HEK293 (cell line): Measurements from ENCODE around the gene NPR2.

Source experiments
- CTCF ChIA-PET: fragments of 350-600 bp; formaldehyde crosslinking; extraction: SDS; loops from one replicate; lab custom pipeline; 2021; ENCODE audit warnings: antibody characterized with exemption; lab: Yijun Ruan, JAX
- POLR2A ChIA-PET: fragments of 300-600 bp; formaldehyde crosslinking; extraction: SDS; loops from one replicate; lab custom pipeline; 2020; ENCODE audit warnings: antibody characterized with exemption, inconsistent platforms; lab: Yijun Ruan, JAX
- H3K27ac ChIP-seq: fragments of 200-500 bp; sonication (Bioruptor generic); 2 replicates; pipeline ENCODE4 v1.5.1; 2014; ENCODE audit warnings: low read depth, low read length, control low read depth, inconsistent platforms; ENCODE audit errors: extremely low read depth
- H3K36me3 ChIP-seq, 2 experiments: fragments of 200-500 bp in 1 of 2; sonication (Bioruptor generic) in 1 of 2; 1 replicate in 1 of 2; 2 replicates in 1 of 2; pipeline ENCODE4 v1.5.1; 2014 to 2017; ENCODE audit warnings: inconsistent platforms in 2 of 2, low read length in 2 of 2; ENCODE audit not compliant: control insufficient read depth in 2 of 2, insufficient read depth in 1 of 2
- H3K4me1 ChIP-seq: fragments of 200-500 bp; sonication (Bioruptor generic); 2 replicates; pipeline ENCODE4 v1.5.1; 2014; ENCODE audit warnings: mild to moderate bottlenecking, low read length, inconsistent platforms; ENCODE audit not compliant: control insufficient read depth, insufficient read depth
- H3K4me3 ChIP-seq: 2 replicates; pipeline ENCODE4 v1.5.1; 2011; ENCODE audit warnings: low read depth, mild to moderate bottlenecking, control low read depth, low read length, moderate library complexity
- H3K9me3 ChIP-seq: fragments of 200-500 bp; sonication (Bioruptor generic); 2 replicates; pipeline ENCODE4 v1.5.1; 2014; ENCODE audit warnings: low read depth, low read length, inconsistent platforms; ENCODE audit not compliant: control insufficient read depth, insufficient read depth
- AEBP2 ChIP-seq: fragments of 450-650 bp; formaldehyde crosslinking; IDR thresholded peaks from 2 replicates; pipeline ENCODE4 v1.5.1; 2016; ENCODE audit warnings: missing biosample characterization, missing genetic modification characterization, borderline replicate concordance
- HIC1 ChIP-seq: fragments of 450-650 bp; formaldehyde crosslinking; IDR thresholded peaks from 2 replicates; pipeline ENCODE4 v1.5.1; 2016; ENCODE audit warnings: missing biosample characterization, missing genetic modification characterization
- MEIS1 ChIP-seq: sonication (generic); formaldehyde crosslinking; IDR thresholded peaks from 2 replicates; pipeline ENCODE4 v1.8.1; 2022; ENCODE audit warnings: missing genetic modification reagents, mild to moderate bottlenecking, borderline replicate concordance
- ZBTB1 ChIP-seq: fragments of 450-650 bp; formaldehyde crosslinking; IDR thresholded peaks from 2 replicates; pipeline ENCODE4 v1.5.1; 2016; ENCODE audit warnings: missing biosample characterization, missing genetic modification characterization
- ZBTB44 ChIP-seq: fragments of 450-650 bp; IDR thresholded peaks from 2 replicates; pipeline ENCODE4 v1.5.1; 2018; ENCODE audit warnings: missing biosample characterization, mild to moderate bottlenecking, missing genetic modification characterization
- ZBTB7A ChIP-seq: fragments of 450-650 bp; formaldehyde crosslinking; IDR thresholded peaks from 2 replicates; pipeline ENCODE4 v1.5.1; 2016; ENCODE audit warnings: low read depth, missing biosample characterization, missing genetic modification characterization
- ZFP69B ChIP-seq: fragments of 450-650 bp; formaldehyde crosslinking; IDR thresholded peaks from 2 replicates; pipeline ENCODE4 v1.5.1; 2016; ENCODE audit warnings: missing biosample characterization, missing genetic modification characterization
- ZIC2 ChIP-seq: fragments of 450-650 bp; formaldehyde crosslinking; IDR thresholded peaks from 2 replicates; pipeline ENCODE4 v1.5.1; 2016; ENCODE audit warnings: missing biosample characterization, missing genetic modification characterization
- ZNF18 ChIP-seq: fragments of 450-650 bp; formaldehyde crosslinking; IDR thresholded peaks from 2 replicates; pipeline ENCODE4 v1.5.1; 2016; ENCODE audit warnings: missing biosample characterization, missing genetic modification characterization
- ZNF248 ChIP-seq: fragments of 450-650 bp; formaldehyde crosslinking; IDR thresholded peaks from 2 replicates; pipeline ENCODE4 v1.5.1; 2017; ENCODE audit warnings: missing biosample characterization, missing genetic modification characterization
- ZNF266 ChIP-seq: fragments of 450-650 bp; formaldehyde crosslinking; IDR thresholded peaks from 2 replicates; pipeline ENCODE4 v1.5.1; 2016; ENCODE audit warnings: missing biosample characterization, missing genetic modification characterization, low read depth
- ZNF274 ChIP-seq, 2 experiments: fragments of 200-500 bp in 1 of 2; fragments of 450-650 bp in 1 of 2; sonication (Bioruptor generic) in 1 of 2; formaldehyde crosslinking in 1 of 2; IDR thresholded peaks; 2 replicates each; pipeline versions ENCODE4 v1.5.1 to v1.6.1; 2014 to 2016; ENCODE audit warnings: borderline replicate concordance in 1 of 2, inconsistent platforms in 1 of 2, low read length in 1 of 2, missing biosample characterization in 1 of 2, missing genetic modification characterization in 1 of 2
- ZNF280C ChIP-seq: fragments of 450-650 bp; formaldehyde crosslinking; IDR thresholded peaks from 2 replicates; pipeline ENCODE4 v1.5.1; 2016; ENCODE audit warnings: missing biosample characterization, missing genetic modification characterization
- ZNF302 ChIP-seq: fragments of 450-650 bp; formaldehyde crosslinking; IDR thresholded peaks from 2 replicates; pipeline ENCODE4 v1.5.1; 2016; ENCODE audit warnings: missing biosample characterization, missing genetic modification characterization, low read depth
- ZNF398 ChIP-seq: fragments of 450-650 bp; formaldehyde crosslinking; IDR thresholded peaks from 2 replicates; pipeline ENCODE4 v1.5.1; 2017; ENCODE audit warnings: missing biosample characterization, missing genetic modification characterization
- ZNF416 ChIP-seq: fragments of 450-650 bp; formaldehyde crosslinking; IDR thresholded peaks from 2 replicates; pipeline ENCODE4 v1.5.1; 2016; ENCODE audit warnings: missing biosample characterization, missing genetic modification characterization
- ZNF501 ChIP-seq: fragments of 450-650 bp; formaldehyde crosslinking; IDR thresholded peaks from 2 replicates; pipeline ENCODE4 v1.5.1; 2016; ENCODE audit warnings: missing biosample characterization, missing genetic modification characterization
- ZNF544 ChIP-seq: fragments of 450-650 bp; formaldehyde crosslinking; IDR thresholded peaks from 2 replicates; pipeline ENCODE4 v1.5.0; 2017; ENCODE audit warnings: missing biosample characterization, missing genetic modification characterization
- ZNF558 ChIP-seq: fragments of 450-650 bp; formaldehyde crosslinking; IDR thresholded peaks from 2 replicates; pipeline ENCODE4 v1.5.1; 2016; ENCODE audit warnings: missing biosample characterization, missing genetic modification characterization
- ZNF623 ChIP-seq: fragments of 450-650 bp; formaldehyde crosslinking; IDR thresholded peaks from 2 replicates; pipeline ENCODE4 v1.5.1; 2016; ENCODE audit warnings: missing biosample characterization, missing genetic modification characterization
- ZNF629 ChIP-seq: fragments of 450-650 bp; formaldehyde crosslinking; IDR thresholded peaks from 2 replicates; pipeline ENCODE4 v1.5.1; 2017; ENCODE audit warnings: missing biosample characterization, missing genetic modification characterization
- ZNF747 ChIP-seq: fragments of 450-650 bp; formaldehyde crosslinking; IDR thresholded peaks from 2 replicates; pipeline ENCODE4 v1.5.1; 2016; ENCODE audit warnings: missing biosample characterization, missing genetic modification characterization
- ZSCAN23 ChIP-seq: fragments of 450-650 bp; formaldehyde crosslinking; IDR thresholded peaks from 2 replicates; pipeline ENCODE4 v1.5.1; 2016; ENCODE audit warnings: missing biosample characterization, missing genetic modification characterization

The NPR2 gene

GRCh38 chr9:35749515-35750255 is 41.7 kb upstream of the NPR2 start (continued):
- TF ChIP-seq MEIS1 (CRISPR knock-in tag) (no peak), ZFP69B (no peak), AEBP2 (tag by site-specific recombination) (no peak), ZNF416 (tag by site-specific recombination) (no peak), ZNF18 (tag by site-specific recombination) (no peak), ZNF558 (tag by site-specific recombination) (no peak)

- Histone ChIP-seq H3K36me3 (peaks cover 5 to 68% of the 10 kb centered on the region in 2 experiments; a peak in 2 of 3 replicates), H3K4me3 (peak overlapping the region; percentile 77; the same call in 1 of the 2 replicates), H3K4me1 (no peaks in the 10 kb centered on the region; the same call in 1 of the 2 replicates), H3K9me3 (no peaks in the 10 kb centered on the region), H3K27ac (no peak overlapping the region)
- ChIA-PET CTCF (interaction anchor here (0.8 to 1.9 kb wide), 5 partner anchors 12 to 19 kb away, joined by 3 to 5 read pairs (median 3); partner anchors contain the start of genes CREB3 and TLN1), POLR2A (interaction anchor here (0.7 to 6.2 kb wide), 6 partner anchors 9 to 157 kb away, joined by 3 to 73 read pairs (median 8); partner anchors contain the start of genes CCDC107, CREB3, RMRP and TLN1)
- TF ChIP-seq ZNF266 (tag by site-specific recombination) (no peak), ZNF248 (tag by site-specific recombination) (no peak), ZNF18 (tag by site-specific recombination) (no peak), ZNF747 (tag by site-specific recombination) (no peak), HIC1 (tag by site-specific recombination) (no peak), ZBTB7A (tag by site-specific recombination) (no peak), ZNF544 (no peak), ZBTB1 (tag by site-specific recombination) (no peak), ZNF398 (tag by site-specific recombination) (no peak), ZSCAN23 (no peak), ZNF274 (IDR thresholded peaks at IDR 0.05; ENCODE audit: low read length) (no peak), ZNF274 (tag by site-specific recombination; IDR thresholded peaks at IDR 0.05; ENCODE audit: borderline replicate concordance) (no peak), ZIC2 (tag by site-specific recombination) (no peak), ZBTB44 (no peak), ZNF623 (tag by site-specific recombination) (no peak), ZNF280C (no peak), ZNF501 (tag by site-specific recombination) (no peak), ZNF629 (tag by site-specific recombination) (no peak), ZNF302 (tag by site-specific recombination) (no peak)
Observed at GRCh38 chr9:35750256-35750531, 41.2 kb upstream of the NPR2 start.
